ENCODE measurements around the gene EIPR1. TPM values are rescaled to one million over a fixed set of nuclear protein-coding genes. Genes with fewer than 3 reads are reported as not detected.

The EIPR1 gene
- total RNA-seq, 4 donors from 2014 or later, result 13.1 to 41.0 (median 27.4) TPM

DNA sequence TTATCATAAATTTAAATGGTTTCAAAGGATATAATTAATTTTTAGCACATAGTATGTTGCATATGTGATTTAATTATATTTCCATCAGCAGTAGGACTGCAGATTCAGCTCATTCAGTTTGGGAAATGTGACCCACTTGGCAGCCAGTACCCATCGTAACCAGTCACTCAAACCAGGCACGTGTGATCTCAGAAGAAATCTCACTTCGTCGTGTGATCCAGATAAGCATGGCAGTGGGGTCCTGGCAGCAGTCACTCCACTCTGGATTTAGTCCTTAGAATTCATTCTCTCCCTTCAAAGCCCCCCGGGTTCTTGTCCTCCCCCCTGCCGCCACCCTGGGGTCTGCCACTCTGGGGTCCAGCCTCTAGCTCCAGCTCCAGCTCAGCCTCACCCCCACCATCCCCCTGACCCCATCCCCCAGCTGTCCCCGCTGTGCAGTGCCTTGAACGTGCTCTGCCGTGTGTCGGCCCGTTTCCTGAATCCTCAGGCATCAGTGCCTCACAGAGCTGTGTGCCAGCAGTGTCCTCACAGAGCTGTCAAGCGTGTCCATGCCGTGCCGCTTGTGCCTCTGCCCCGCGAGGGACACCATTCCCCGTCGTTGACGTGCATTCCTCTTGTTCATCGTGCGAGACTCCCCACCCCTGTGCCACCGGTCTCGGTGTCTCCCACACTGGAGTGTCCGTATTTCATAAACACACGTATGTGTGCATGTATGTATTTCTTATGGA lies 36.7 kb upstream of the EIPR1 start:
- H3K27ac ChIP-seq, result no peak overlapping the region
- TF ChIP-seq EP300 (IDR thresholded peaks at IDR 0.05; ENCODE audit: low read depth) (no peak), CTCF (IDR thresholded peaks at IDR 0.05) (no peak), POLR2AphosphoS5 (IDR thresholded peaks at IDR 0.05) (no peak), POLR2A (IDR thresholded peaks at IDR 0.05) (no peak)
- H3K4me1 ChIP-seq, result no peaks in the 10 kb centered on the region
- H3K36me3 ChIP-seq, result peaks cover 0 to 7% (median 0%) of the 10 kb centered on the region in 4 donors
- H3K27me3 ChIP-seq, result no peaks in the 10 kb centered on the region
- in situ Hi-C loops (cut with MboI; ENCODE audit: low pct_ligation_motif_present in 1 of 4, low pct_unique_long_range_greater_than_20kb in 1 of 4, low sequenced_read_pairs in 3 of 4) (no loop called here), intact Hi-C loops (cut with DNase I; ENCODE audit: low total_unique reads) (no loop called here)
- H3K9me3 ChIP-seq, result no peaks in the 10 kb centered on the region
- DNase-seq, result no peak
- H3K4me3 ChIP-seq, result no peak overlapping the region
- 91 to 97% methylated on average over 6 to 25 of the region's 25 CpGs for WGBS, 2 donors (ENCODE audit: low coverage in 1 of 2)

- DNase-seq, result no peak
- intact Hi-C loops (cut with DNase I; ENCODE audit: low total_unique reads), result no loop called here
- 78 to 82% methylated on average over 4 of the region's 4 CpGs for WGBS, 2 donors (ENCODE audit: low coverage in 1 of 2)
These were observed 36.1 kb upstream of the EIPR1 start for GRCh38 chr2:3413697-3414096.

DNA sequence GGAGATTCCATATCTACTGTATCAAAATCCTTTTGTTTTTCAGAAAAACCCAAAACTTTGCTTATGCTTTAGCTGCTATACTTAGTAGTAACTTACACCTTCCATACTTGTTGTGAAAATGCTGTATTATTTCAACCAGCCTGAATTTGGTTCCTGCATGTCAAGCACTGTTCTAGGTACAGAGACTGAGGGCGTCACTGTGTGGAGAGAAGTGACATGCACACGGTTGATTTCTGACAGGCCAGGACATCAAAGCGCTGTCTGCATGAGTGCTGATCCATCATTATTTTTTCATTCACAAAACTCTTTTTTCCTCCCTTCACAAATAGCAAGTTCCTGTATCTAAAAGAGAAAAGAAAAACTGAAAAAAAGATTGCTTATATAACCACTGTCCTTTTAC lies 33.5 kb upstream of the EIPR1 start:
- Histone ChIP-seq H3K27ac (no peak overlapping the region), H3K4me1 (no peaks in the 10 kb centered on the region), H3K4me3 (no peak overlapping the region), H3K27me3 (no peaks in the 10 kb centered on the region), H3K9me3 (no peaks in the 10 kb centered on the region), H3K36me3 (peaks cover 0 to 7% (median 0%) of the 10 kb centered on the region in 4 donors)
- TF ChIP-seq POLR2A (IDR thresholded peaks at IDR 0.05) (no peak), POLR2AphosphoS5 (IDR thresholded peaks at IDR 0.05) (no peak), CTCF (IDR thresholded peaks at IDR 0.05) (no peak), EP300 (IDR thresholded peaks at IDR 0.05; ENCODE audit: low read depth) (no peak)
- in situ Hi-C loops (cut with MboI; ENCODE audit: low pct_ligation_motif_present in 1 of 4, low pct_unique_long_range_greater_than_20kb in 1 of 4, low sequenced_read_pairs in 3 of 4) (no loop called here), intact Hi-C loops (cut with DNase I; ENCODE audit: low total_unique reads) (no loop called here)
- no peak for DNase-seq
- 76 to 94% methylated on average over 3 of the region's 3 CpGs for WGBS, 2 donors (ENCODE audit: low coverage in 1 of 2)

More at GRCh38 chr2:3413697-3414096, 36.1 kb upstream of the EIPR1 start:
- Histone ChIP-seq H3K9me3 (no peaks in the 10 kb centered on the region), H3K36me3 (peaks cover 0 to 7% (median 0%) of the 10 kb centered on the region in 4 donors), H3K27ac (no peak overlapping the region), H3K27me3 (no peaks in the 10 kb centered on the region), H3K4me3 (no peak overlapping the region), H3K4me1 (no peaks in the 10 kb centered on the region)
- TF ChIP-seq POLR2A (IDR thresholded peaks at IDR 0.05), result no peak
- TF ChIP-seq CTCF (IDR thresholded peaks at IDR 0.05), result no peak
- TF ChIP-seq POLR2AphosphoS5 (IDR thresholded peaks at IDR 0.05), result no peak
- TF ChIP-seq EP300 (IDR thresholded peaks at IDR 0.05; ENCODE audit: low read depth), result no peak
- in situ Hi-C loops (cut with MboI; ENCODE audit: low pct_ligation_motif_present in 1 of 4, low pct_unique_long_range_greater_than_20kb in 1 of 4, low sequenced_read_pairs in 3 of 4), result no loop called here

DNA sequence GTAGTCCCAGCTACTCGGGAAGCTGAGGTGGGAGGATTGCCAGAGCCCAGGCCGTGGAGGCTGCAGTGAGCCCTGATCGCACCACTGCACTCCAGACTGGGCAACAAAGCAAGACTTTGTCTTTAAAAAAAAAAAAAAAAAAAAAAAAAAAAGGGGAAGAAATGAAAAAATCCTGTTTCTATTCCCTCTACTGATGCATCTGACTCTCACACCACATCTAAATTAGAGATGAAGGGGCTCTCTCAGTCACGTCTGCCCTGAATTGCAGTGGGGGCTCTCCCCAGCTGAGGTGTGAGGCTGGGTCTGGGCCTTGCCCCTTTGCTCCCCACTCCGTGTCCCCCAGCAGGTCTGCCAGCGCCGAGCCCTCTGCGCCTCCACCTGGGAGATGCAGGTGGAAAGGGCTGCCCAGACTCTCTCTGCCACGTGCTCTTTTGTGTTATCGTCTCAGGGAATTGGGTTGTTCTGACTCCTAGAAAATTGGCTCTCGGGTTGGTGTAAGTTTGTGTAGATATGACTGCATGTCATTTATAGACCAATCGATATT lies 32.1 kb upstream of the EIPR1 start:
- TF ChIP-seq POLR2A (IDR thresholded peaks at IDR 0.05), result no peak
- TF ChIP-seq EP300 (IDR thresholded peaks at IDR 0.05; ENCODE audit: low read depth), result no peak
- TF ChIP-seq CTCF (IDR thresholded peaks at IDR 0.05), result no peak
- TF ChIP-seq POLR2AphosphoS5 (IDR thresholded peaks at IDR 0.05), result no peak
- H3K27ac ChIP-seq, result no peak overlapping the region
- 92 to 100% methylated on average over 2 to 12 of the region's 12 CpGs for WGBS, 2 donors (ENCODE audit: low coverage in 1 of 2)
- intact Hi-C loops (cut with DNase I; ENCODE audit: low total_unique reads) (no loop called here), in situ Hi-C loops (cut with MboI; ENCODE audit: low pct_ligation_motif_present in 1 of 4, low pct_unique_long_range_greater_than_20kb in 1 of 4, low sequenced_read_pairs in 3 of 4) (no loop called here)
- H3K4me3 ChIP-seq, result no peak overlapping the region
- DNase-seq, result no peak
- no peaks in the 10 kb centered on the region for H3K27me3 ChIP-seq
- no peaks in the 10 kb centered on the region for H3K9me3 ChIP-seq
- no peaks in the 10 kb centered on the region for H3K36me3 ChIP-seq
- H3K4me1 ChIP-seq, result no peaks in the 10 kb centered on the region
